Activated T-cell treated with anti-CD3 and anti-CD28 coated beads, Interleukin-2, amount 50 U/mL, for 24 hours (primary cell): ENCODE data around the gene RNU2-1.
"Not testable (repeated sequence)": the region's sequence is repeated elsewhere in the genome, so short reads cannot be mapped to it uniquely, and the experiment has no call there.

Experiments
- DNase-seq: peaks from one replicate; pipeline ENCODE4 v3.0.0-alpha.2; 2020
- H3K27ac Mint-ChIP-seq: 2 replicates; pipeline ENCODE4 v1.8.0; 2020; ENCODE audit warnings: mild to moderate bottlenecking, mixed read lengths
- H3K27me3 Mint-ChIP-seq: 2 replicates; pipeline ENCODE4 v1.8.0; 2020; ENCODE audit warnings: mixed read lengths
- H3K36me3 Mint-ChIP-seq: 2 replicates; pipeline ENCODE4 v1.8.0; 2020; ENCODE audit warnings: low read depth, mixed read lengths
- H3K4me1 Mint-ChIP-seq: 2 replicates; pipeline ENCODE4 v1.8.0; 2020; ENCODE audit warnings: low read depth, mixed read lengths
- H3K4me3 Mint-ChIP-seq: 2 replicates; pipeline ENCODE4 v1.8.0; 2020; ENCODE audit warnings: mild to moderate bottlenecking, moderate library complexity, mixed read lengths
- H3K9me3 Mint-ChIP-seq: 2 replicates; pipeline ENCODE4 v1.8.0; 2020; ENCODE audit warnings: mixed read lengths

RNU2-1 gene

DNA sequence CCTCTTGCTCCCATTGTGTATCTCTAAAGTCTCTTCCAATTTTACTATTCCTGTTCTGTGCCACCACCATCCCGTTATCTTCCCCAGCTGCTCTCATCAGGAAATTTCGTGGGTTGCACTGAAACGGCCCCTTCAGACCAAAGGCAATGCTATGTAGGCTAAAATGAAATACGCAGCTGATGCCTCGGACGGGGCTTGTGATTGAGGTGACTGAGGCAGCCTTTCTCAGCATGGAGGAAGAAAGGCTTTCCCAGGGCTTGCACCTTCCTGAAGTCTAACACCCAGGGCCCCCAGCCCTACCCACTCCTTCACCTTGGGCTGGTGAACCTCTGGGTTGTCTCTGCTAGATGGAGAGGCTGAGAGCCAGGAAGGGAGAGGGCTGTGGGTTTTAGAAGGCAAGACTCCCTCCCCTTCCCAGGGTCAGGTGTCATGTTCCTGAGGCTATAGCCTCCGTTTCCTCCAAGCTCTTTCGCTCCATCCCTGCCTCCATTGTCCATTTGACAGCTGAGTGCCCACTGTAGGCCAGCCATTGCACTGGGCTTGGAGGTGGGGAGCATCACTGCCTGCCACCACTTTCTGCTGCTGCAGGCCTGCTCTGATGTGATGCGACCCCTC lies 13.2 kb downstream of the RNU2-1 start:
- Mint-ChIP-seq H3K27ac (no peak overlapping the region), H3K27me3 (no peaks in the 10 kb centered on the region), H3K4me3 (no peak overlapping the region), H3K4me1 (peaks cover 25% of the 10 kb centered on the region), H3K36me3 (peaks cover 46% of the 10 kb centered on the region), H3K9me3 (no peaks in the 10 kb centered on the region)
- no peak for DNase-seq

DNA sequence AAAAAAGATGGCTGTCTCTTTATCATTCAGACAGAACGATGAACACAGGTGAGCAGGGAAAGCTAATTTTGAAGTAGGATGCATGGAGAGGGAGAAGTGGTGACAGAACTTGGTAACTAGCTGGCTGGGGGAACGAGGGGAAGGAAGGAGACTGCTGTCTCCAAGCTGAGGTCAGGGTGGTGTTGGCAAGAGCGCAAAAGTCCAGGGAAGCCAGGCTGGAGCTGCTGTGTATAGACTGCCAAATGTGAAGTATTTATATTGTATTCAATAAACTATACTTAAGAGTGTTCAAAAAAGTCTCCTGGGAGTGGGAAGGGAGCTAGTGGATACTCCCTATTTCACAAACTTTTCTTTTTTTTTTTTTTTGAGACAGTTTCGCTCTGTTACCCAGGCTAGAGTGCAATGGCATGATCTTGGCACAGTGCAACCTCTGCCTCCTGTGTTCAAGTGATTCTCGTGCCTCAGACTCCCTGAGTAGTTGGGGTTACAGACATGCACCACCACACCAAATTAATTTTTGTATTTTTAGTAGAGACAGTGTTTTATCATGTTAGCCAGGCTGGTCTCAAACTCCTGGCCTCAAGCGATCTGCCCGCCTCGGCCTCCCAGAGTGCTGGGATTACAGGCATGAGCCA lies 13.9 kb downstream of the RNU2-1 start:
- Mint-ChIP-seq H3K36me3 (peaks cover 51% of the 10 kb centered on the region), H3K9me3 (no peaks in the 10 kb centered on the region), H3K4me3 (no peak overlapping the region), H3K27ac (no peak overlapping the region), H3K4me1 (peaks cover 25% of the 10 kb centered on the region), H3K27me3 (no peaks in the 10 kb centered on the region)
- no peak for DNase-seq

DNA sequence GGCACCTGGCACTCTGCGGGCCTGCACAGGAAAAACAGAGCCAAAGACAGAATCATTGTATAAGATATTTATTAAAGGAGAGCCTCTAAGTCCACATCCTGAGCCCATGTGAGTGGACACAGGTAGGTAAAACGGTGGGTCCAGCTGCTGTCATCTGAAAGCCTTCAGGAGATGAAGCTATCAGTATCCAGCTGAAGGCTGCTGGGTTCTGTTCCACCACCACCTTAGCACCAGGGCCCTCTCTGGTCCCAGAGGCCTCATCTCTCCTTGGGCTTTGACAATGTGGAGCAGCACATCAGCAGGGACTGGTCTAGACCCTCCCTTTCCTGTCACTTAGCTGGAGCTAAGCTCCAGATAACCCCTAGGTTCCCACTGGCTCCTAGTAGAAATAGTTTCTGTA lies 14.8 kb downstream of the RNU2-1 start:
- Mint-ChIP-seq H3K4me3 (no peak overlapping the region), H3K9me3 (no peaks in the 10 kb centered on the region), H3K27me3 (no peaks in the 10 kb centered on the region), H3K27ac (peak overlapping the region; percentile 60), H3K36me3 (peaks cover 46% of the 10 kb centered on the region), H3K4me1 (peaks cover 28% of the 10 kb centered on the region)
- DNase-seq, result no peak

- H3K4me3 Mint-ChIP-seq, result peak overlapping the region; percentile 6
- H3K27ac Mint-ChIP-seq, result peak overlapping the region; percentile 88
- no peaks in the 10 kb centered on the region for H3K9me3 Mint-ChIP-seq
- peaks cover 45% of the 10 kb centered on the region for H3K36me3 Mint-ChIP-seq
- H3K4me1 Mint-ChIP-seq, result peaks cover 40% of the 10 kb centered on the region
- H3K27me3 Mint-ChIP-seq, result no peaks in the 10 kb centered on the region
- peak; percentile 42 for DNase-seq
Measured at GRCh38 chr17:43217614-43218087, 16.1 kb downstream of the RNU2-1 start.

DNA sequence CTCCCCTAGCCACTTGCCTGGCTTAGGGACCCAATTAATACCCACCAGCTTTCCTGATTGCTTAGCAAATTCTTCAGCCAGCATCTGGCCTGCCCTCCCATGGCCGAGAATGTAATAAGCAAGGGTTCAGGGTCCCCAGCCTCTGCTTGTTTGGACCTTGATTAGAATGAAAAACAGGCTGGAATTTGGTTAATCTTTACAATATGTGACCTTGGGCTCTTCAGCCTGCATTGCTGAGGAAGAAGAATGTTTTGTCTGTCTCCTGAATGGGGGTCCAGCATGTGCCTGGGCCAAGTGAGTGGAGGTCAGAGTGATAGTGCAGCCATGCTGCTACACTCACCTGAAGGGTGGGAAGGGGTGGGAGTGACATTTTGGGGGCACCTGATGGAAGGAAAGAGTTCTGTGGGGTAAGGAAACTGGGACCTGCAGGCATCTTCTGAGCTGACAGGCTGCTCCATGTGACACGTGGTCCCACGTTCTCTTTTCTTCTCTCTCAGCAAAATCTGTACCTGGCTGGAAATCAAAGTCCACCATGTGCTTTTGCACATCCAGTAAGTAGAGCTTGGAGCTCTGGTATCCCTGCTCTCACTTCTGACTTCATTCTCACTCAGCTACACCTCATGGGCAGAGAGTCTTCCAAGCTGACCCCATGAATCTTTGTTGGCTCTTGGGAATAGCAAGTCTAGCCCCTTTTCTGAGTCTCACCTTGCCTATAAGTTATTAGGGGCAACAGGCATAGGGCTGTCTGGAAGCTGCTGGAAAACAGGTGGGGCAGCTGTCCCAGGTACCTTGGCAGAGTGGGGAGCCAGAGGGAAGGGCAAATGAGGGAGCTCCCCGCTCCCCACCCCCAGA lies 16.8 kb downstream of the RNU2-1 start:
- Mint-ChIP-seq H3K27ac (peak overlapping the region; percentile 88), H3K4me1 (peaks cover 47% of the 10 kb centered on the region), H3K9me3 (no peaks in the 10 kb centered on the region), H3K36me3 (peaks cover 51% of the 10 kb centered on the region), H3K27me3 (no peaks in the 10 kb centered on the region), H3K4me3 (no peak overlapping the region)
- DNase-seq, result no peak

DNA sequence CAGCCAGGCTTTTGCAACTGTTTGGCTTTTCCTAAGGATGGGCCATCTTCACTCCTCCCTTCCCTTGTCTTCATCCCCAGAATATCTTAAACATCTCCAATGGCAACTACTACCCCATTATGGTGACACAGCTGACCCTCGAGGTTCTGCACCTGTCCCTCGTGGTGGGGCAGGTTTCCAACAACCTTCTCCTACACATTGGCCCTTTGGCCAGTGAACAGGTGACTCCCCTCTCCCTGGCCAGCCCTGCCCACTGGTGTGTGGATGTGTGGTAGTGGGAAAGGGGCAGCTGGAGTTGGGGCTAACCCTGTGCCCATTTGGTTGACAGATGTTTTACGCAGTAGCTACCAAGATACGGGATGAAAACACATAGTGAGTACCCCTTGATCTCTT lies 17.4 kb downstream of the RNU2-1 start:
- Mint-ChIP-seq H3K27me3 (no peaks in the 10 kb centered on the region), H3K36me3 (peaks cover 56% of the 10 kb centered on the region), H3K9me3 (no peaks in the 10 kb centered on the region), H3K4me1 (peaks cover 47% of the 10 kb centered on the region), H3K27ac (no peak overlapping the region), H3K4me3 (no peak overlapping the region)
- no peak for DNase-seq

GRCh38 chr17:43215341-43215740 lies 18.4 kb downstream of the RNU2-1 start:
- no peak for DNase-seq
- peaks cover 53% of the 10 kb centered on the region for H3K4me1 Mint-ChIP-seq
- no peaks in the 10 kb centered on the region for H3K9me3 Mint-ChIP-seq
- H3K36me3 Mint-ChIP-seq, result peaks cover 61% of the 10 kb centered on the region
- no peaks in the 10 kb centered on the region for H3K27me3 Mint-ChIP-seq
- no peak overlapping the region for H3K4me3 Mint-ChIP-seq
- H3K27ac Mint-ChIP-seq, result no peak overlapping the region

GRCh38 chr17:43213545-43213944 lies 20.2 kb downstream of the RNU2-1 start:
- DNase-seq, result no peak
- Mint-ChIP-seq H3K27ac (no peak overlapping the region), H3K4me3 (no peak overlapping the region), H3K9me3 (no peaks in the 10 kb centered on the region), H3K36me3 (peaks cover 62% of the 10 kb centered on the region), H3K4me1 (peaks cover 52% of the 10 kb centered on the region), H3K27me3 (no peaks in the 10 kb centered on the region)

DNA sequence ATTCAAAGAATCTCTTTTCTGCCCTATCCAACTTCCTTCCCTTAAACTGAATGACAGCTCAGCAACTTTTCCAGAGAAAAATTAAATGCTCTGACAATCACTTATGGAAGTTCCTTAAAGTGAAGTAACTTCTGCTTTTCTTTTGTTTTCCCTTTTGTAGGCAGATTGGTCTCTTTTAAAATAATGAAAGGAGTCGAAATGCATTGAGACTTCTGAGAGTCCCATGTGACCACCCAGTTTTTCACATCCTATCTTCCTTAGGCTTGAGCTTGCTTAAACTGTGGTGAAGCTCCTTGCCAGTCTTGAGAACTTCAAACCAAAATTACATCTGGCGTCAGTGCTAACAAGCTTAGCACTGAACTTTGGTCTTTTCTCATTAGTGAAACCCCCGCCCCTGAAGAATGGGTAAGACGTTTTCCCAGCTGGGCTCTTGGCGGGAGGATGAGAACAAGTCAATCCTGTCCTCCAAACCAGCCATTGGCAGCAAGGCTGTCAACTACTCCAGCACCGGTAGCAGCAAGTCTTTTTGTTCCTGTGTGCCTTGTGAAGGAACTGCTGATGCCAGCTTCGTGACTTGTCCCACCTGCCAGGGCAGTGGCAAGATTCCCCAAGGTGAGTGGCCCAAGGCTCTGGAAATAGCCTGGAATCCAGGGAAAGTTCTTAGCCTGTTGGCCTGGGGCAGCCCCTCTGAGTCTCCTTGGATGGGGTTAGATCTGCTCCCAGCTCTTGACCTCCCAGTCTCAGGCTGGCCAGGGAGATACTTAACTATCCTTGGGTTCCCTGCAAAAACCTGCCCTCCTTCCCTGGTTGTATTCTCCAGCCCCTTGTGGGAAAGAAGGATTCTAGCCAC lies 20.9 kb downstream of the RNU2-1 start:
- peaks cover 48% of the 10 kb centered on the region for H3K4me1 Mint-ChIP-seq

DNA sequence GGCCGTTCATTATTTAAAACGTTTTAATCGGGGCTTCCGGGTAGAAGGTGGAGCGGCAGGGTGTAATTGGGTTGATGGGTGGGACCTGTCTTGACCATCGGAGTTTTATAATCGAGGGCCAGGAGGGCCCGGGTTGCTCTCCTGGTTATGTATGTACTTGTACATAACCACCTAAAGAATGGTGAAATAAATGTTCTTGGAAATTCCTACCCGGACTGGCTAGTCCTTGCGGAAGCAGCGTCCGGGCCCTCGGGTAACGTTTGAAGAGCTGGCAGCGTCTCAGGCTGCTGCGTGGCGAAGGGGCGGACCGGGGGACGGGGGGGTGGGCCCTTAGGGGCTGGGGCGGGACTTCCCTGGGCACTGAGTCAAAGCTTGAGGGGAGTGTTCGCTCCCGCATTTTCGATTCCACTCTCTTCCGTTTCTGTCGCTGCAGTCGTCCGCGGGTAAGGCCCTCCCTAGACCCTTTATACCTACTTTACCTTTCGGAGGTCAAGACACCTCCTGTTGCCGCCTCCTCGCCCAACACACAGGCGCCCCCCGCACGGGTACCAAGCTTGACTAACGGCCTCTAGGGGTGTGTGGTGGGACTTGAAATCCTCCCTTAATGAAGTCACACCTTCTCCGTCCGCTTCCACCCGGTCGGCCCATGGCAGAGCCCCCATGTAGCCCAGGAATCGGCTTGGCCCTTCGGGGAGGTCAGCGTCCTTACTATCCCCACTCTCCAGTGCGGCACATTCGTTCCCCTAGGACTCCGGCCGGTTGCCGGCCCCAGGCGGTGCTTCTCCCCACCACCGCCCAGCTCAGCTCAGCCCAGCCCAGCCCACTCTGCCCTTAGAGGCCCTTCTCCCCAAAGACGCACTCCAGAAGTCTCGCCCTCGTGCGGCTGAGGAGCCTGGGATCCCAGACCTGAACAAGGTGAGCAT lies 22.0 kb downstream of the RNU2-1 start, which contains the start of gene TMEM106A:
TMEM106A (plus strand) TSS at position 396 of the 923 bp plus-strand sequence. CDS start 1,167 bp downstream, outside the sequence.
- Mint-ChIP-seq H3K4me3 (peak within 1 kb of the TSS; percentile 94), H3K36me3 (peaks cover 61% of the 10 kb centered on the region), H3K4me1 (peaks cover 36% of the 10 kb centered on the region), H3K27me3 (no peaks in the 10 kb centered on the region), H3K9me3 (no peaks in the 10 kb centered on the region), H3K27ac (peak within 1 kb of the TSS; percentile 95)
- peak; percentile 83 for DNase-seq

More for the DNA sequence above, 20.9 kb downstream of the RNU2-1 start:
- no peaks in the 10 kb centered on the region for H3K9me3 Mint-ChIP-seq
- H3K36me3 Mint-ChIP-seq, result peaks cover 66% of the 10 kb centered on the region
- no peak for DNase-seq
- H3K4me3 Mint-ChIP-seq, result peak overlapping the region; percentile 94
- no peaks in the 10 kb centered on the region for H3K27me3 Mint-ChIP-seq
- peak overlapping the region; percentile 95 for H3K27ac Mint-ChIP-seq

DNA sequence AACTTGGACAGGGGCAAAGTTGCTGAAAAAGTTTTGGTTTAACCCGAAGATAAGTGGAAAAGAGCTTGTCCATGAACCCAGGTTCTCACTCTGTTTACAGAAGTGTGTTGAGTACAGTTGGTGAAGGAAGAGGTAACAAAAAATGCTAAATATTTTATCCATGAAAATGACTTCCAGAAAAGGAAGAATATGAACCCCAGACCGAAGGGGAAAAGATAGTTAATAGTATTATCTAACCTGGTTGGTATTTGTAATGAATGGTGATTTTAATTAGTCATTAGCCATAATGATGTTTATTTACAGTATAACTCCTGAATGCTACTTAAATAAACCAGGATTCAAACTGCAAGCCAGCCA lies 22.7 kb downstream of the RNU2-1 start:
- Mint-ChIP-seq H3K4me1 (peaks cover 35% of the 10 kb centered on the region), H3K9me3 (no peaks in the 10 kb centered on the region), H3K36me3 (peaks cover 60% of the 10 kb centered on the region), H3K27ac (peak overlapping the region; percentile 95), H3K27me3 (no peaks in the 10 kb centered on the region), H3K4me3 (peak overlapping the region; percentile 94)
- DNase-seq, result no peak

DNA sequence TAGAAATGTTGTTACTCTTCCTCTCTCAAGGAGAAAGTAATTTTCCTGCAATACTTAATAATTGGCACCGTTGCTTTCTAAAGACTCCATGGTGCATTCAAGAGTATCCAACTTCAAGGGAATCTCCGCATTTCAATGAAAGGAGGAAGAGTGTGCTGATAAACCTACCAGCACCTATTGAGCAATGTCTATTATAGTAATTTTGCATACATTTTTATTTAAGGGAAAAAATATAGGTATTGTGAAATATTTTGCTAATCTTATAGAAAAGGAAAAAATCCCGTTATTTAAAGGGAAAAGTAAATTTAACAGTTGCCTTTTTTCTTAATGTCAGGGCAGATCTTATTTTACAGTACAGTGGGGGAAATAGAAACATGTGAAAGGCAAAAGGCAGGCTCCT lies 23.2 kb downstream of the RNU2-1 start:
- Mint-ChIP-seq H3K9me3 (no peaks in the 10 kb centered on the region), H3K4me3 (peak overlapping the region; percentile 94), H3K4me1 (peaks cover 33% of the 10 kb centered on the region), H3K27ac (peak overlapping the region; percentile 95), H3K36me3 (peaks cover 56% of the 10 kb centered on the region), H3K27me3 (no peaks in the 10 kb centered on the region)
- no peak for DNase-seq

- not testable (repeated sequence) for H3K4me1 Mint-ChIP-seq
Measured at GRCh38 chr17:43203013-43203412, 30.8 kb downstream of the RNU2-1 start.

More at GRCh38 chr17:43203013-43203412, 30.8 kb downstream of the RNU2-1 start:
- not testable (repeated sequence) for DNase-seq, H3K9me3 Mint-ChIP-seq, H3K4me3 Mint-ChIP-seq, H3K27me3 Mint-ChIP-seq
- Mint-ChIP-seq H3K27ac (peak overlapping the region; percentile 14), H3K36me3 (peaks cover 76% of the 10 kb centered on the region)
